WTC11 (cell line): Measurements from ENCODE around the gene PARL. TPM values are rescaled to one million over a fixed set of nuclear protein-coding genes. Genes with fewer than 3 reads are reported as not detected.

Source experiments
- ATAC-seq: fragments of 200-7000 bp; cut with Tn5 transposase; 2 replicates; pipeline ENCODE4 v1.10.0; 2021; ENCODE audit warnings: mild to moderate bottlenecking, moderate library complexity
- CTCF ChIA-PET: fragments of 300-600 bp; sonication (Branson Sonifier 250); formaldehyde crosslinking; loops from one replicate; lab custom pipeline; 2021; ENCODE audit warnings: antibody characterized with exemption; lab: Charles Lee
- POLR2A ChIA-PET: fragments of 350-600 bp; sonication (Branson Sonifier 250); formaldehyde crosslinking; loops from one replicate; lab custom pipeline; 2021; ENCODE audit warnings: antibody characterized with exemption; lab: Charles Lee
- DNase-seq: peaks from one replicate; pipeline ENCODE4 v3.0.0; 2021; ENCODE audit warnings: low spot score
- H3K27ac Mint-ChIP-seq: 2 replicates; pipeline ENCODE4 v1.8.0; 2021; ENCODE audit warnings: mixed read lengths
- H3K27me3 Mint-ChIP-seq: 2 replicates; pipeline ENCODE4 v1.8.0; 2021; ENCODE audit warnings: low read depth, mild to moderate bottlenecking, moderate library complexity, mixed read lengths
- H3K36me3 Mint-ChIP-seq: 2 replicates; pipeline ENCODE4 v1.8.0; 2021; ENCODE audit warnings: mixed read lengths
- H3K4me1 Mint-ChIP-seq: 2 replicates; pipeline ENCODE4 v1.8.0; 2022; ENCODE audit warnings: mixed read lengths
- H3K4me3 Mint-ChIP-seq: 2 replicates; pipeline ENCODE4 v1.8.0; 2021; ENCODE audit warnings: mild to moderate bottlenecking, moderate library complexity, mixed read lengths
- H3K9me3 Mint-ChIP-seq: 2 replicates; pipeline ENCODE4 v1.8.0; 2021; ENCODE audit warnings: mixed read lengths
- ATF6 ChIP-seq: sonication (generic); formaldehyde crosslinking; IDR thresholded peaks from 2 replicates; pipeline ENCODE4 v1.8.1; 2023; ENCODE audit warnings: mild to moderate bottlenecking, missing genetic modification reagents
- CBFB ChIP-seq: sonication (generic); formaldehyde crosslinking; IDR thresholded peaks from 2 replicates; pipeline ENCODE4 v1.8.1; 2022; ENCODE audit warnings: mild to moderate bottlenecking, low read depth, missing genetic modification reagents
- CTCF ChIP-seq: fragments of 200-600 bp; IDR thresholded peaks from 2 replicates; pipeline ENCODE4 v1.8.0; 2022; ENCODE audit warnings: antibody characterized with exemption
- ETV6 ChIP-seq: sonication (generic); formaldehyde crosslinking; IDR thresholded peaks from 2 replicates; pipeline ENCODE4 v1.8.1; 2022; ENCODE audit warnings: mild to moderate bottlenecking, missing genetic modification reagents
- FOXP1 ChIP-seq: sonication (generic); formaldehyde crosslinking; IDR thresholded peaks from 2 replicates; pipeline ENCODE4 v1.8.0; 2022; ENCODE audit warnings: missing genetic modification reagents, mild to moderate bottlenecking, moderate library complexity, borderline replicate concordance
- GABPB1 ChIP-seq: sonication (generic); formaldehyde crosslinking; IDR thresholded peaks from 2 replicates; pipeline ENCODE4 v1.8.1; 2023; ENCODE audit warnings: mild to moderate bottlenecking, missing genetic modification reagents
- GTF2I ChIP-seq: fragments of 250-450 bp; sonication (Bioruptor Pico); conservative IDR thresholded peaks from 2 replicates; pipeline ENCODE4 v1.4.0; 2021; ENCODE audit warnings: mild to moderate bottlenecking
- HMGA2 ChIP-seq: fragments of 250-450 bp; sonication (Bioruptor Pico); IDR thresholded peaks from 2 replicates; pipeline ENCODE4 v1.4.0; 2021; ENCODE audit warnings: mild to moderate bottlenecking, moderate library complexity
- JAZF1 ChIP-seq: fragments of 250-450 bp; sonication (Bioruptor Pico); IDR thresholded peaks from 2 replicates; pipeline ENCODE4 v1.9.0; 2021; ENCODE audit warnings: moderate library complexity, mild to moderate bottlenecking, inconsistent platforms
- NR1H2 ChIP-seq: sonication (generic); formaldehyde crosslinking; IDR thresholded peaks from 2 replicates; pipeline ENCODE4 v1.9.0; 2021; ENCODE audit warnings: mild to moderate bottlenecking, moderate library complexity, missing genetic modification reagents
- NR3C1 ChIP-seq: sonication (generic); formaldehyde crosslinking; conservative IDR thresholded peaks from 2 replicates; pipeline ENCODE4 v1.8.1; 2023; ENCODE audit warnings: low read depth, mild to moderate bottlenecking, missing genetic modification reagents
- RORB ChIP-seq: fragments of 250-450 bp; sonication (Bioruptor Pico); IDR thresholded peaks from 2 replicates; pipeline ENCODE4 v1.9.0; 2021; ENCODE audit warnings: mild to moderate bottlenecking
- STAT6 ChIP-seq: sonication (generic); formaldehyde crosslinking; conservative IDR thresholded peaks from 2 replicates; pipeline ENCODE4 v1.8.1; 2023; ENCODE audit warnings: mild to moderate bottlenecking, low read depth, missing genetic modification reagents, moderate library complexity
- ZNF232 ChIP-seq: sonication (generic); formaldehyde crosslinking; IDR thresholded peaks from 2 replicates; pipeline ENCODE4 v1.8.0; 2022; ENCODE audit warnings: mild to moderate bottlenecking, missing genetic modification reagents
- ZNF263 ChIP-seq: sonication (generic); formaldehyde crosslinking; IDR thresholded peaks from 2 replicates; pipeline ENCODE4 v1.8.1; 2022; ENCODE audit warnings: low read depth, mild to moderate bottlenecking, moderate library complexity, missing genetic modification reagents
- ZNF317 ChIP-seq: sonication (generic); formaldehyde crosslinking; IDR thresholded peaks from 2 replicates; pipeline ENCODE4 v1.8.1; 2023; ENCODE audit warnings: low read depth, mild to moderate bottlenecking, moderate library complexity, missing genetic modification reagents, borderline replicate concordance
- ZNF423 ChIP-seq: fragments of 250-450 bp; sonication (Bioruptor Pico); IDR thresholded peaks from 2 replicates; pipeline ENCODE4 v2.1.2; 2022; ENCODE audit warnings: mild to moderate bottlenecking, moderate library complexity
- total RNA-seq: library from RNA; stranded (reverse); gene quantifications from 3 replicates; pipeline ENCODE4 v1.2.3, GENCODE V29; 2021
- TF ChIP-seq, protein P1 (sequence below): fragments of 250-450 bp; sonication (Bioruptor Pico); IDR thresholded peaks from 2 replicates; pipeline ENCODE4 v1.9.0; 2021; ENCODE audit warnings: moderate library complexity, mild to moderate bottlenecking, inconsistent platforms, borderline replicate concordance
- TF ChIP-seq, protein P2 (sequence below): fragments of 250-450 bp; sonication (Bioruptor Pico); IDR thresholded peaks from 2 replicates; pipeline ENCODE4 v2.1.2; 2022; ENCODE audit warnings: mild to moderate bottlenecking, moderate library complexity
- TF ChIP-seq, protein P3 (sequence below): sonication (generic); formaldehyde crosslinking; IDR thresholded peaks from 2 replicates; pipeline ENCODE4 v1.8.0; 2022; ENCODE audit warnings: mild to moderate bottlenecking, missing genetic modification reagents
- TF ChIP-seq, protein P4 (sequence below): sonication (generic); formaldehyde crosslinking; IDR thresholded peaks from 2 replicates; pipeline ENCODE4 v1.8.1; 2023; ENCODE audit warnings: mild to moderate bottlenecking, missing genetic modification reagents

PARL gene
- total RNA-seq, 1 experiment from 2014 or later = 93.5 TPM

- Mint-ChIP-seq H3K4me1 (no peaks in the 10 kb centered on the region), H3K9me3 (peaks cover 6% of the 10 kb centered on the region; the same call in 1 of the 2 replicates), H3K27ac (no peak overlapping the region), H3K27me3 (no peaks in the 10 kb centered on the region), H3K36me3 (peaks cover 35% of the 10 kb centered on the region), H3K4me3 (no peak overlapping the region)
- ATAC-seq (no peak), DNase-seq (no peak)
- CTCF ChIA-PET = no interaction called here
- POLR2A ChIA-PET = no interaction called here
- TF ChIP-seq CBFB = no peak
- TF ChIP-seq ETV6 = no peak
Observed at GRCh38 chr3:183868796-183869195, 15.9 kb downstream of the PARL start.

DNA sequence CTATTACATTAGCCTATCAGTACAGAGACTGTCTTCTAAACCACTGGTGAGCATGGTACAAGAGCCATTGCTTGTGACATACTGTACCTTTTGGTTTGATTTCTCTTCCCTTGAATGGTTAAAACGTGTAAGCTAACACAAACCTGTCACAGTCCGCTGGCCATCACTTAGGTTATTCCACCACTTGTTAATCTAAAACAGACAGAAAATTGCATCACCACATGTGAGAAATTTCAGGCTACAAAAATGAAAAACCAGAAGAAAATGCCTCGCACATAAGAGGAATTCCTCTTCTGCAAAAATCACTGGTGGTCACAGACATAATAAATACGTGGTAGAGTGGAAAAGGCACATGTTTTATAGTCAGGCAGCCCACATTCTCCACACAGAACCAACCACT is 22.1 kb downstream of the PARL start:
- ATAC-seq = no peak
- ChIA-PET POLR2A (no interaction called here), CTCF (no interaction called here)
- TF ChIP-seq STAT6 (CRISPR knock-in tag) (no peak), ZNF263 (CRISPR knock-in tag) (no peak), NR3C1 (CRISPR knock-in tag) (no peak), ZNF317 (no peak), ZNF232 (no peak), ATF6 (CRISPR knock-in tag) (no peak), ZNF423 (CRISPR knock-in tag) (no peak), HMGA2 (no peak), RORB (CRISPR knock-in tag) (no peak), GTF2I (no peak), JAZF1 (CRISPR knock-in tag) (no peak), CTCF (no peak), NR1H2 (CRISPR knock-in tag) (no peak), FOXP1 (CRISPR knock-in tag) (no peak), GABPB1 (CRISPR knock-in tag) (no peak)
- TF ChIP-seq, protein P1, sequence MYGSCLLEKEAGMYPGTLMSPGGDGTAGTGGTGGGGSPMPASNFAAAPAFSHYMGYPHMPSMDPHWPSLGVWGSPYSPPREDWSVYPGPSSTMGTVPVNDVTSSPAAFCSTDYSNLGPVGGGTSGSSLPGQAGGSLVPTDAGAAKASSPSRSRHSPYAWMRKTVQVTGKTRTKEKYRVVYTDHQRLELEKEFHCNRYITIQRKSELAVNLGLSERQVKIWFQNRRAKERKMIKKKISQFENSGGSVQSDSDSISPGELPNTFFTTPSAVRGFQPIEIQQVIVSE (CRISPR knock-in tag) = no peak
- TF ChIP-seq, protein P2, sequence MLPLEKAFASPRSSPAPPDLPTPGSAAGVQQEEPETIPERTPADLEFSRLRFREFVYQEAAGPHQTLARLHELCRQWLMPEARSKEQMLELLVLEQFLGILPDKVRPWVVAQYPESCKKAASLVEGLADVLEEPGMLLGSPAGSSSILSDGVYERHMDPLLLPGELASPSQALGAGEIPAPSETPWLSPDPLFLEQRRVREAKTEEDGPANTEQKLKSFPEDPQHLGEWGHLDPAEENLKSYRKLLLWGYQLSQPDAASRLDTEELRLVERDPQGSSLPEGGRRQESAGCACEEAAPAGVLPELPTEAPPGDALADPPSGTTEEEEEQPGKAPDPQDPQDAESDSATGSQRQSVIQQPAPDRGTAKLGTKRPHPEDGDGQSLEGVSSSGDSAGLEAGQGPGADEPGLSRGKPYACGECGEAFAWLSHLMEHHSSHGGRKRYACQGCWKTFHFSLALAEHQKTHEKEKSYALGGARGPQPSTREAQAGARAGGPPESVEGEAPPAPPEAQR (CRISPR knock-in tag) = no peak
- TF ChIP-seq, protein P3, sequence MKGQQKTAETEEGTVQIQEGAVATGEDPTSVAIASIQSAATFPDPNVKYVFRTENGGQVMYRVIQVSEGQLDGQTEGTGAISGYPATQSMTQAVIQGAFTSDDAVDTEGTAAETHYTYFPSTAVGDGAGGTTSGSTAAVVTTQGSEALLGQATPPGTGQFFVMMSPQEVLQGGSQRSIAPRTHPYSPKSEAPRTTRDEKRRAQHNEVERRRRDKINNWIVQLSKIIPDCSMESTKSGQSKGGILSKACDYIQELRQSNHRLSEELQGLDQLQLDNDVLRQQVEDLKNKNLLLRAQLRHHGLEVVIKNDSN (CRISPR knock-in tag) = no peak
- TF ChIP-seq, protein P4, sequence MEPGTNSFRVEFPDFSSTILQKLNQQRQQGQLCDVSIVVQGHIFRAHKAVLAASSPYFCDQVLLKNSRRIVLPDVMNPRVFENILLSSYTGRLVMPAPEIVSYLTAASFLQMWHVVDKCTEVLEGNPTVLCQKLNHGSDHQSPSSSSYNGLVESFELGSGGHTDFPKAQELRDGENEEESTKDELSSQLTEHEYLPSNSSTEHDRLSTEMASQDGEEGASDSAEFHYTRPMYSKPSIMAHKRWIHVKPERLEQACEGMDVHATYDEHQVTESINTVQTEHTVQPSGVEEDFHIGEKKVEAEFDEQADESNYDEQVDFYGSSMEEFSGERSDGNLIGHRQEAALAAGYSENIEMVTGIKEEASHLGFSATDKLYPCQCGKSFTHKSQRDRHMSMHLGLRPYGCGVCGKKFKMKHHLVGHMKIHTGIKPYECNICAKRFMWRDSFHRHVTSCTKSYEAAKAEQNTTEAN (CRISPR knock-in tag) = no peak
- H3K4me3 Mint-ChIP-seq = no peak overlapping the region
- no peaks in the 10 kb centered on the region for H3K4me1 Mint-ChIP-seq
- no peaks in the 10 kb centered on the region for H3K27me3 Mint-ChIP-seq
- H3K36me3 Mint-ChIP-seq = peaks cover 72% of the 10 kb centered on the region
- H3K27ac Mint-ChIP-seq = no peak overlapping the region
- peaks cover 6% of the 10 kb centered on the region; the same call in 1 of the 2 replicates for H3K9me3 Mint-ChIP-seq
- no peak for DNase-seq
